IPS-18c (cell line): ENCODE measurements around the gene SHQ1.
"Not testable (repeated sequence)": the region's sequence is repeated elsewhere in the genome, so short reads cannot be mapped to it uniquely, and the experiment has no call there.

ENCODE experiments used
- H3K4me3 ChIP-seq: 2 replicates; pipeline ENCODE4 v1.7.0; 2013; ENCODE audit warnings: low read depth, mild to moderate bottlenecking, low read length, moderate library complexity; ENCODE audit not compliant: insufficient read depth
- H3K9me3 ChIP-seq: one replicate; pipeline ENCODE4 v1.6.1; 2013; ENCODE audit warnings: mild to moderate bottlenecking, low read length, moderate library complexity; ENCODE audit not compliant: control insufficient read depth, insufficient read depth

Gene SHQ1

GRCh38 chr3:72816862-72817355 is 31.3 kb downstream of the SHQ1 start:
- no peaks in the 10 kb centered on the region for H3K9me3 ChIP-seq
- H3K4me3 ChIP-seq = no peak overlapping the region

DNA sequence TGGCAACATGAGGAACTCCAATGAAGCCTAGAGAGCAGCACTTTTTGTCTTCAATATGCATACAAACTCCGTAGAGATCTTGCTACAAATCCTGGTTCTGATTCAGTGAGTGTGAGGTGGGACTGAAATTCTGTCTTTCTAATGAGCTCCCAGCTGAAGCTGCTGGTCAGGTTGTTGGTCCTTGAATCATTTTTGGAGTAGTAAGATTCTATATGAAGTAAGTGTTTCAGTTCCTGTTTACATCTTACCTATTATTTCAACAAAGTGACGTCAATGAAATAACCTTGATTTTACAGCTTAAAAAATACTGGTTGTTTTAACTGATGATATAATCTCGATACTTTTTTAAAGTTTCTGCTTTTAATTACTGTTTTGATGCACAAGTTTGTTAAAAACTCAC is 33.9 kb downstream of the SHQ1 start:
- H3K9me3 ChIP-seq = no peaks in the 10 kb centered on the region

DNA sequence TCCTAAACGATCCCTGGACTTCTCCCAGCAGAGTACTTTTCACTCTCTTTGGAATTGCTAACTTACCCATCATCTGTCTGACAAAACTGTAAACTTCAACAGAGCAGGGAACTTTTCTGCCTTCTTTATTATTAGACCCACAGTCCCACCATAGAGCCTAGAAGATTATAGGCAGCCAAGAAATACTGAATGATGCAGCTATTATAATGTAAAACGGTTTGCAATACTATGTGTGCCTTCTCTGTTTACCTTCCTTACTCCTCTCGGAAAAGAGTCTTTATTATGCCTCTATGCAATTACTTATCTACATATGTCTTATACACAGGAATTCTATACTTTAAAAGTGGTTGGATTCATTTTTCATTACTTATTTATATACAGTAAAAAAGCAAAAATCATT is 36.0 kb downstream of the SHQ1 start:
- no peaks in the 10 kb centered on the region for H3K9me3 ChIP-seq
- H3K4me3 ChIP-seq = no peak overlapping the region

More for the DNA sequence above, 33.9 kb downstream of the SHQ1 start:
- H3K4me3 ChIP-seq = no peak overlapping the region

DNA sequence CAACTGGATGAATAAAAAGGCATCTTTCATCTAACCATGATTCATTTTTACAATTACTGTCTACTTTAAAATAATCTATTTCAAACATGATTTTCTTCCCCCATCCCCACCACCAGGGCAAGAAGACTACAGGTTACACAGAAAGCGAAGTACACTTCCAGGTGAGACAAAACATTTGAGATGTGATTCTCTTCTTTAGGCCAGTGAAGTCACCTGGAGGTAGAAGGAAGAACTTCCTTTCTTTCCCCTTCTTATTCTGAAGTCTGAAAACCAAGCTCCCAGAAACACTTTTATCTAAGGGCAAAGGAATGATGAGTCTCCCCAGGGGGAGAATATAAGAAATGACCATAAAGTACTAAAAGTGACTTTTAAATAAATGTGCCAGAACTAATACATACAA is 36.7 kb downstream of the SHQ1 start:
- Histone ChIP-seq H3K9me3 (no peaks in the 10 kb centered on the region), H3K4me3 (no peak overlapping the region)

DNA sequence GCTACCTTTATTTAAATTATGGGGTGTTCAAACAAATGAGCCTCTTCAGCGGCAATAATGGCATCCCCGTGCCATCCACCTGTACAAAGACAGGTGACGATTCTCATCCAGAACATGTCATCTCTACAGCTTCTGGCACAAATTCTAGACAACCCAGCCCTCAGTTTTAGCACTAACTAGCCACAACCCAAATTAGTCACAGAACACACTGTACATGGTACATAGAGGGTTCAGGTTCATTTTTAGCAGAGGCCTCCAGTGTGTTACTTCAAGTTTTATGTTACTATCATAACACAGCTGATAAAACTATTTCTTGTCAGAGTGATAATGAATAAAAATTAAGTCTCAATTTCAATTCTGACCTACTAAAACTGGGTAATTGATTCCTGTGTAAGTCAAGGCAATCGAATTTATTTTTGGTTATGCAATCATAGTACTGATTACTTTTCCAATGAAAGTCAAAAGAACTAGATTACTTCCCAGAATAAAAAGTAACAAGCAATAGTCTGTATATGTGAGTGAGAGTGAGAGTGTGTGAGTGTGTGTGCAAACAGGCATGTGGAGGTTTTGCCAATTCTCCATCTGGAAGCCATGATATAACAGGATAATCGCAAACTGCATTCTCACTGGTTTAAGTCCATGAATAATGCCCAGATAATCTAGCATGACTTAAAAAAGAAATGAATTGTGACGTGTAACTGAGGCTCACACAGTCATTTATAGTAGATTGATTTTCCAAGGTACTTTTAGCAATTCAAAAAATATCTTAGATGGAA is 37.4 kb downstream of the SHQ1 start:
- Histone ChIP-seq H3K4me3 (no peak overlapping the region), H3K9me3 (no peaks in the 10 kb centered on the region)

- Histone ChIP-seq H3K4me3 (no peak overlapping the region), H3K9me3 (no peaks in the 10 kb centered on the region)
Observed at GRCh38 chr3:72810063-72810462, 38.2 kb downstream of the SHQ1 start.

GRCh38 chr3:72804361-72804760 is 43.9 kb downstream of the SHQ1 start:
- no peak overlapping the region for H3K4me3 ChIP-seq
- H3K9me3 ChIP-seq = no peaks in the 10 kb centered on the region

- Histone ChIP-seq H3K4me3 (no peak overlapping the region), H3K9me3 (no peaks in the 10 kb centered on the region)
Observed at GRCh38 chr3:72803573-72803972, 44.7 kb downstream of the SHQ1 start.

GRCh38 chr3:72802001-72802400 is 46.2 kb downstream of the SHQ1 start:
- Histone ChIP-seq H3K4me3 (no peak overlapping the region), H3K9me3 (no peaks in the 10 kb centered on the region)

GRCh38 chr3:72800869-72801268 is 47.4 kb downstream of the SHQ1 start:
- no peaks in the 10 kb centered on the region for H3K9me3 ChIP-seq
- H3K4me3 ChIP-seq = no peak overlapping the region

DNA sequence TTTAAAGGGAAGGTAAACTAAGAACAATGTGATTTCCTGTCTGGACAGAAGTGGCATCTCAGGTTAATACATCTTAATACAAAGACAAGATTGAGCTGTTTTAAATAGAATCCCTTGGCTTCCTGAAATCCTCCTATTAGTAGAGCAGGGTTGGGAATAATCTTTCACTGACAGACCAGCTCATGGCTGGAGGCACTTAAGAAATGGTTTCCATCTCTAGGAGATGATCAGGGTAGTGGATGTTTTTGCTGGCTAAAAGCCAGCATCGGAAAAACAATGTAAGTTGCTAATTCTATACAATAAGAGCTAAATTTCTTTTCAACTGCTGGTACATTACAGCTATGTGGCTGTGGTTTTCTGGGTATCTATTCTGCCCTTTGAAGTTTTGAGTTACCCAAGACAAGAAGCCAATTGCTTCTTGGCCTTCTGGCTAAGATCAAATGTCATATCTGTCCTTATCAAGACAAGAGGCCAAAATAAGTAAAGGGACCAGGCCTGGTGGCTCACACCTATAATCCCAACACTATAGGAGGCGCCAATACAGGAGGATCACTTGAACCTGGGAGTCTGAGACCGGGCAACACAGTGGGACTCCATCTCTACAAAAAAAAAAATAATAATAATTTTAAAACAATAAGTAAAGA is 49.6 kb downstream of the SHQ1 start:
- no peaks in the 10 kb centered on the region for H3K9me3 ChIP-seq
- no peak overlapping the region for H3K4me3 ChIP-seq

GRCh38 chr3:72797773-72798543 is 50.3 kb downstream of the SHQ1 start:
- no peak overlapping the region for H3K4me3 ChIP-seq
- H3K9me3 ChIP-seq = no peaks in the 10 kb centered on the region

GRCh38 chr3:72794079-72794478 is 54.2 kb downstream of the SHQ1 start:
- H3K4me3 ChIP-seq = no peak overlapping the region
- H3K9me3 ChIP-seq = no peaks in the 10 kb centered on the region

- H3K9me3 ChIP-seq = no peaks in the 10 kb centered on the region
- H3K4me3 ChIP-seq = no peak overlapping the region
Observed at GRCh38 chr3:72791161-72791560, 57.1 kb downstream of the SHQ1 start.

GRCh38 chr3:72789786-72790185 is 58.5 kb downstream of the SHQ1 start:
- H3K9me3 ChIP-seq = no peaks in the 10 kb centered on the region
- no peak overlapping the region for H3K4me3 ChIP-seq

DNA sequence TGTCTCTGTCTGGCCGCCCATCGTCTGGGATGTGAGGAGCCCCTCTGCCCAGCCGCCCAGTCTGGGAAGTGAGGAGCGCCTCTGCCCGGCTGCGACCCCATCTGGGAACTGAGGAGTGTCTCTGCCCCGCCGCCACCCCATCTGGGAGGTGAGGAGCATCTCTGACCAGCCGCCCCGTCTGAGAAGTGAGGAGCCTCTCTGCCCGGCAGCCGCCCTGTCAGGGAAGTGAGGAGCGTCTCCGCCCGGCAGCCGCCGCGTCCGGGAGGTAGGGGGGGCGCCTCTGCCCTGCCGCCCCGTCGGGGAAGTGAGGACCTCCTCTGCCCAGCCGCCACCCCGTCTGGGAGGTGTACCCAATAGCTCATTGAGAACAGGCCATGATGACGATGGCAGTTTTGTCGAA is 60.0 kb downstream of the SHQ1 start:
- not testable (repeated sequence) for H3K9me3 ChIP-seq, H3K4me3 ChIP-seq

- Histone ChIP-seq H3K9me3 (no peaks in the 10 kb centered on the region), H3K4me3 (no peak overlapping the region)
Observed at GRCh38 chr3:72786668-72787067, 61.6 kb downstream of the SHQ1 start.

GRCh38 chr3:72784226-72784625 is 64.0 kb downstream of the SHQ1 start:
- Histone ChIP-seq H3K4me3 (no peak overlapping the region), H3K9me3 (no peaks in the 10 kb centered on the region)
